BJ (cell line): ENCODE results near the gene PAK5. TPM values are rescaled to one million over a fixed set of nuclear protein-coding genes. Genes with fewer than 3 reads are reported as not detected.

ENCODE experiments used
- CTCF ChIA-PET: fragments of 350-600 bp; formaldehyde crosslinking; extraction: SDS; loops from one replicate; lab custom pipeline; 2021; ENCODE audit warnings: antibody characterized with exemption, inconsistent platforms; lab: Yijun Ruan, JAX
- POLR2A ChIA-PET: fragments of 300-600 bp; sonication (Branson Sonifier 250); formaldehyde crosslinking; extraction: SDS; loops from one replicate; lab custom pipeline; 2021; ENCODE audit warnings: antibody characterized with exemption; lab: Charles Lee
- DNase-seq: peaks from one replicate; pipeline ENCODE4 v3.0.0-alpha.2; 2011; ENCODE audit warnings: low read depth
- H3K27me3 ChIP-seq: 2 replicates; pipeline ENCODE4 v1.6.0; 2011; ENCODE audit warnings: low read length; ENCODE audit not compliant: control insufficient read depth, insufficient read depth
- H3K36me3 ChIP-seq: 2 replicates; pipeline ENCODE4 v1.5.1; 2011; ENCODE audit warnings: low read length; ENCODE audit not compliant: control insufficient read depth, insufficient read depth
- H3K4me3 ChIP-seq: 2 replicates; pipeline ENCODE4 v1.5.1; 2011; ENCODE audit warnings: low read depth, mild to moderate bottlenecking, control low read depth, low read length
- polyA plus RNA-seq: library from polyadenylated mRNA; depleted of rRNA; stranded (reverse); fragments of >200 nt; gene quantifications from 2 replicates; pipeline ENCODE4 v1.2.3, GENCODE V29; 2011
- TF ChIP-seq, protein P1 (sequence below): IDR thresholded peaks from 2 replicates; pipeline ENCODE4 v1.5.1; 2011; ENCODE audit warnings: low read depth, mild to moderate bottlenecking, control low read depth, inconsistent platforms, low read length, moderate library complexity; ENCODE audit not compliant: insufficient read depth

Gene PAK5
- polyA plus RNA-seq, 1 experiment: not detected

DNA sequence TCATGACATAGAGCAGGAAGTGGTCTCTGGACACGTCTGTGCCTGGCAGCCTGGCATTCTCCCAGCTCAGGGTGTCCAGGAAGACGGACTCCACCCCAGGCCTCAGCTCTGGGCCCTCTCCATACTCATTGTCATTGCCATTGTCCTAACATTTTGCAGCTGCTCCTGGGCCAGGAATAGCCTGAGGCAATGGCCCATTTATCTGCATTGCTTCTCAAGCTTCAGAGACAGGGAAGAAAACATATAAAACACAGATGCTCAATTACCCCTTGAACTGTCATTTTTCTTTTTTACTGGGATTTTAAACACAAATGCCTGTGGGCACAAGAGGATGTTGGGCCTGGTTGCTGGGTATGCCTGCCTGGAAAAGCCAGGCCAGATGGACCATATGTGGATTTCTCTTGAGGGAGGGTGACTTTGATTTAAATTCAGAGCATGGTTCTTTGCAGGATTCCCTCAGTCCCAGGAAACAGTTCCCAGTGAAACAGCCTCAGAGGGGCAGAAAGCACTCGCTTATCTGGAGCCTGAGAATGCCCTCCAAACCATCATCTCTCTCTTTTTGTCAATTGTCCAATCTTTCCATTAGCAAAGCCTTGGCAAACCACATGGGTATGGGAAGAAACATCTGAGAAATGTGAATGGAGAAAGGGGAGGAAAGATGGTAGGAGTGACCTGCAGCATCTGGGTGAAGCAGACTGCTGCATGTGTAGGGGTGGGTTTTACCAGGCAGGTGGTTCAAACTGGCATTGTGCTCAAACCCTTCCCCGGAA is 306.6 kb downstream of the PAK5 start:
- peak; percentile 10 for DNase-seq
- Histone ChIP-seq H3K4me3 (no peak overlapping the region), H3K27me3 (peaks cover 2% of the 10 kb centered on the region), H3K36me3 (no peaks in the 10 kb centered on the region)
- CTCF ChIA-PET: no interaction called here
- TF ChIP-seq, protein P1, sequence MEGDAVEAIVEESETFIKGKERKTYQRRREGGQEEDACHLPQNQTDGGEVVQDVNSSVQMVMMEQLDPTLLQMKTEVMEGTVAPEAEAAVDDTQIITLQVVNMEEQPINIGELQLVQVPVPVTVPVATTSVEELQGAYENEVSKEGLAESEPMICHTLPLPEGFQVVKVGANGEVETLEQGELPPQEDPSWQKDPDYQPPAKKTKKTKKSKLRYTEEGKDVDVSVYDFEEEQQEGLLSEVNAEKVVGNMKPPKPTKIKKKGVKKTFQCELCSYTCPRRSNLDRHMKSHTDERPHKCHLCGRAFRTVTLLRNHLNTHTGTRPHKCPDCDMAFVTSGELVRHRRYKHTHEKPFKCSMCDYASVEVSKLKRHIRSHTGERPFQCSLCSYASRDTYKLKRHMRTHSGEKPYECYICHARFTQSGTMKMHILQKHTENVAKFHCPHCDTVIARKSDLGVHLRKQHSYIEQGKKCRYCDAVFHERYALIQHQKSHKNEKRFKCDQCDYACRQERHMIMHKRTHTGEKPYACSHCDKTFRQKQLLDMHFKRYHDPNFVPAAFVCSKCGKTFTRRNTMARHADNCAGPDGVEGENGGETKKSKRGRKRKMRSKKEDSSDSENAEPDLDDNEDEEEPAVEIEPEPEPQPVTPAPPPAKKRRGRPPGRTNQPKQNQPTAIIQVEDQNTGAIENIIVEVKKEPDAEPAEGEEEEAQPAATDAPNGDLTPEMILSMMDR: no peak
- POLR2A ChIA-PET: no interaction called here

DNA sequence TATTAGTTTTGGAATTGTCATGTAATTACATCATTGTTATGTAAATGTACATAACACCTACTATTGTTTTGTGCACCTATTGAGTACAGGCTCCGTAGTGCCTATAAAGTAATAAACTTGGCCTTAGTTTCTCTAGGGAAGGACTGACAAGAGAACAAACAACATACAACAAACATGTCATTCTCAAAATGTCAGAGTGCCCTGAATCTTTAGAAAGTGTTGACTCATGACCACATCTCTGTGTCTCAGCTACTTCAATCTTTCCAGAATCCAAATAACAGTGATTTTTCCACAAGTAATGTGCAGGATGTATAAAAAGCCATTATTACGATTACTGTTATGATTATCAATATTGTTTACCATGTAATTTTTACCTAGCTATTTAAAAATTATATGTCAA is 307.3 kb downstream of the PAK5 start:
- CTCF ChIA-PET: no interaction called here
- POLR2A ChIA-PET: no interaction called here
- TF ChIP-seq, protein P1: no peak
- peaks cover 3% of the 10 kb centered on the region for H3K27me3 ChIP-seq
- H3K36me3 ChIP-seq: no peaks in the 10 kb centered on the region
- H3K4me3 ChIP-seq: no peak overlapping the region
- DNase-seq: no peak

DNA sequence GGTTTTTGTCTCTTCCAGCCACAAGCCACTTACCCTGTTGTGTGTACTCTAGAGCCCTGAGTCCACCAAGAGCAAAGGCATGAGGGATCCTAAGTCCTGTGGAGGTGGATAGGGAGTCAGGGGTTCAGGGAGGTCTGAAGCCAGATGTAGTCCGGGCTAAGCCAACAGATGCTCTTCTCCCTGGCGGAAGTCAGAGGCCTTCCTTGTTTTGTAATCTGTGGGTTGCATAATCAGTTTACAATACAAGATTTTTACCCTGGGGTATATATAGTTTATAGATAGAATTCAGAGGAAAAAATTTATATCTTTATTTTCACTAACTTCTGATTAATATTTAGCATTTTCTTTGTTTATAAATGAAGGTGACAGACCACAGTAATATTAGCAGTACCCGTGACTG is 315.2 kb downstream of the PAK5 start:
- POLR2A ChIA-PET: no interaction called here
- Histone ChIP-seq H3K36me3 (no peaks in the 10 kb centered on the region), H3K27me3 (peaks cover 6% of the 10 kb centered on the region), H3K4me3 (no peak overlapping the region)
- DNase-seq: no peak
- CTCF ChIA-PET: no interaction called here
- TF ChIP-seq, protein P1: no peak

DNA sequence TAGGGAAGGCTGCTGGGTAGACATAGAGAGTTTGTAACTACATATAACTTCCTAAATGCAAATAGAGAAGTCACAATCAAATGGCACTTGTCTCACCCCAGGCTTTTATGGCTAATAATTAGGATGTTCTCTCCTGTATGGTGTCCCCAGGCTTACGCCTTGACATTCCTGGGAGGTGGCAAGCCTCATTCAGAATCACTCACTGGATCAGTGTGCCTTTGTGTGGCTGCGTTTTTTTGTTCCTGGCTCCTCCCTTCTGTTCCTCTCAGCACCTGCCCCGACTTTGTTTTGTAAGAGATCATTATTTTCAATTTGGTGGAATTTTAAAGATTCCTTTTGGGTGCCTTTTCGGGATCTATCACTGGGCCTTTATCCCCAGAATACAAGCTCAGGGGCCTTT is 318.8 kb downstream of the PAK5 start:
- ChIA-PET CTCF (no interaction called here), POLR2A (no interaction called here)
- Histone ChIP-seq H3K27me3 (peaks cover 31% of the 10 kb centered on the region), H3K4me3 (no peak overlapping the region), H3K36me3 (no peaks in the 10 kb centered on the region)
- no peak for DNase-seq
- TF ChIP-seq, protein P1: no peak

DNA sequence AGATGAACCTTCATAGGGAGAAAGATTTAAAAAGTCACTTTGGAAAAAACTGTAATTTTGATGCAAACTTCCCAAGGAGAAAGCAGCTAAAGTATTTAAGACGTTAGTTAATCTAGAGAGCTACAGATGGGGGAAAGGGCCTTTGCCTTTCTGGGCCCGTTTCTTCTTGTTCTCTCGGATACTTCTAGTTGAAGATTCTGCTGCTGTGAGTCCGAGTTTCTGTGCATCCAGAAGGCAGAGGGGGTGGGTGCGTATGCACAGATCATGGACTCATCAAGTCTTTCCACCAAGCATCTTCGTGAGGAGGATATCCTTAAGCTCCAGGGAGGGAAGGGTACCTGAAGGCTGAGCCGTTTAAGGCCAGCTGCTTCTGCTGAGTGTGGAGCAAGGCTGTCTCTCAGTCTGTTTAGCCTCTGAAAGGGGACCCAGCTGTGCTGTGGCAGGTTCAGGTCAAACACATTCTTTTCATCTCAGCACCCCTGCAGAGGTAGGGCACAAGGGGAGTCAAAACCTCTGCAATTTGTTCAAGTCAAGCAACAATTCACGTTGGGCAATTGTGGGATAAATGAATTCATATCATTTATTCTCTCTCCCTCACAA is 320.2 kb downstream of the PAK5 start:
- CTCF ChIA-PET: interaction anchor here (1.2 kb wide), 1 partner anchor 16 kb away, joined by 3 read pairs; no protein-coding TSS in a partner anchor
- Histone ChIP-seq H3K36me3 (no peaks in the 10 kb centered on the region), H3K4me3 (no peak overlapping the region), H3K27me3 (peaks cover 41% of the 10 kb centered on the region)
- POLR2A ChIA-PET: no interaction called here
- TF ChIP-seq, protein P1: no peak
- no peak for DNase-seq
